Ascending aorta (tissue), 2 donors: Measurements from ENCODE around the gene DBN1. TPM values are rescaled to one million over a fixed set of nuclear protein-coding genes. Genes with fewer than 3 reads are reported as not detected.
A peak's percentile ranks its signal among the peaks of the same experiment; 100 is the strongest.

Experiments used
- DNase-seq, 2 donors: peaks; one replicate each; pipeline ENCODE4 v3.0.0-alpha.2; 2019; ENCODE audit warnings: low spot score in 2 of 2
- H3K27ac ChIP-seq, 2 donors: fragments of 200-600 bp; sonication (generic); one replicate each; pipeline ENCODE4 v1.5.1; 2016 to 2017; ENCODE audit warnings: mild to moderate bottlenecking in 1 of 2
- H3K27me3 ChIP-seq: fragments of 200-600 bp; sonication (generic); one replicate; pipeline ENCODE4 v1.5.1; 2017
- H3K36me3 ChIP-seq, 2 donors: fragments of 200-600 bp; sonication (generic); one replicate each; pipeline ENCODE4 v1.5.1; 2016
- H3K4me1 ChIP-seq, 2 donors: fragments of 200-600 bp; sonication (generic); one replicate each; pipeline ENCODE4 v1.5.1; 2016 to 2017; ENCODE audit warnings: mild to moderate bottlenecking in 1 of 2
- H3K4me3 ChIP-seq, 2 donors: fragments of 200-600 bp; sonication (generic); one replicate each; pipeline ENCODE4 v1.5.1; 2016 to 2017; ENCODE audit warnings: mild to moderate bottlenecking in 1 of 2
- H3K9me3 ChIP-seq, 2 donors: fragments of 200-600 bp; sonication (generic); one replicate each; pipeline ENCODE4 v1.5.1; 2016
- CTCF ChIP-seq, 3 experiments: fragments of 200-600 bp in 2 of 3; fragments of 450-650 bp in 1 of 3; sonication (generic) in 2 of 3; IDR thresholded peaks; one replicate each; pipeline ENCODE4 v1.5.1; 2016 to 2019; ENCODE audit warnings: antibody characterized with exemption in 3 of 3, mild to moderate bottlenecking in 1 of 3, moderate library complexity in 1 of 3
- intact Hi-C: fragments of 100-400 bp; cut with DNase I; formaldehyde crosslinking; loops from one replicate; pipeline ENCODE4 v1.15.1; 2023
- total RNA-seq: library from RNA; depleted of rRNA; stranded (reverse); fragments of >200 nt; gene quantifications from one replicate; pipeline ENCODE4 v1.1.0, GENCODE V29; 2016

Gene DBN1
- total RNA-seq, 1 donor from 2014 or later, result 151 TPM

- H3K4me1 ChIP-seq, result peaks cover 4 to 10% of the 10 kb centered on the region in 2 donors
- H3K4me3 ChIP-seq, result peak overlapping the region in 1 of 2 donors; percentile 97
- no peak for TF ChIP-seq CTCF (IDR thresholded peaks at IDR 0.05)
- no peak for DNase-seq
- H3K27ac ChIP-seq, result no peak overlapping the region
- intact Hi-C loops, result loop anchor here (5.0 to 10.0 kb wide), 2 partner anchors 79 to 203 kb away; partner anchors contain the start of genes MXD3 and TMED9
- no peaks in the 10 kb centered on the region for H3K9me3 ChIP-seq
- peaks cover 49 to 63% of the 10 kb centered on the region in 2 donors for H3K36me3 ChIP-seq
- H3K27me3 ChIP-seq, result no peaks in the 10 kb centered on the region
These were observed 42.1 kb upstream of the DBN1 start for GRCh38 chr5:177515580-177515979.

GRCh38 chr5:177514541-177514940, 41.1 kb upstream of the DBN1 start:
- no peaks in the 10 kb centered on the region for H3K27me3 ChIP-seq
- no peaks in the 10 kb centered on the region for H3K9me3 ChIP-seq
- peaks cover 39 to 53% of the 10 kb centered on the region in 2 donors for H3K36me3 ChIP-seq
- intact Hi-C loops, result loop anchor here (10.0 kb wide), 1 partner anchor 80 kb away; the partner anchor contains the start of gene TMED9
- DNase-seq, result no peak
- H3K4me1 ChIP-seq, result peaks cover 4 to 10% of the 10 kb centered on the region in 2 donors
- no peak overlapping the region for H3K27ac ChIP-seq
- no peak for TF ChIP-seq CTCF (IDR thresholded peaks at IDR 0.05)
- H3K4me3 ChIP-seq, result no peak overlapping the region

- Histone ChIP-seq H3K4me1 (peaks cover 4 to 10% of the 10 kb centered on the region in 2 donors), H3K36me3 (peaks cover 39 to 52% of the 10 kb centered on the region in 2 donors), H3K4me3 (no peak overlapping the region), H3K9me3 (no peaks in the 10 kb centered on the region), H3K27ac (no peak overlapping the region), H3K27me3 (no peaks in the 10 kb centered on the region)
- DNase-seq, result no peak
- no peak for TF ChIP-seq CTCF (IDR thresholded peaks at IDR 0.05)
- intact Hi-C loops, result loop anchor here (10.0 kb wide), 1 partner anchor 81 kb away; the partner anchor contains the start of gene TMED9
These were observed 40.1 kb upstream of the DBN1 start for GRCh38 chr5:177513500-177513899.

GRCh38 chr5:177512736-177513380, 39.4 kb upstream of the DBN1 start:
- H3K4me3 ChIP-seq, result no peak overlapping the region
- H3K27ac ChIP-seq, result no peak overlapping the region
- DNase-seq, result no peak
- no peaks in the 10 kb centered on the region for H3K9me3 ChIP-seq
- no peak for TF ChIP-seq CTCF (IDR thresholded peaks at IDR 0.05)
- intact Hi-C loops, result loop anchor here (10.0 kb wide), 1 partner anchor 82 kb away; the partner anchor contains the start of gene TMED9
- no peaks in the 10 kb centered on the region for H3K27me3 ChIP-seq
- H3K36me3 ChIP-seq, result peaks cover 39 to 52% of the 10 kb centered on the region in 2 donors
- H3K4me1 ChIP-seq, result peaks cover 4 to 10% of the 10 kb centered on the region in 2 donors

- H3K4me1 ChIP-seq, result peaks cover 4 to 10% of the 10 kb centered on the region in 2 donors
- H3K27ac ChIP-seq, result no peak overlapping the region
- TF ChIP-seq CTCF (IDR thresholded peaks at IDR 0.05), result no peak
- H3K9me3 ChIP-seq, result no peaks in the 10 kb centered on the region
- intact Hi-C loops, result loop anchor here (10.0 kb wide), 1 partner anchor 83 kb away; the partner anchor contains the start of gene TMED9
- no peak overlapping the region for H3K4me3 ChIP-seq
- H3K27me3 ChIP-seq, result no peaks in the 10 kb centered on the region
- no peak for DNase-seq
- peaks cover 39 to 52% of the 10 kb centered on the region in 2 donors for H3K36me3 ChIP-seq
These were observed 38.6 kb upstream of the DBN1 start for GRCh38 chr5:177511796-177512675.
